Neuron (in vitro differentiated cells): ENCODE data around the gene RINL.

Experiments
- H2AFZ ChIP-seq: one replicate; pipeline ENCODE4 v1.6.1; 2013; ENCODE audit warnings: low read depth, mild to moderate bottlenecking, inconsistent platforms, low read length, moderate library complexity
- H3K27me3 ChIP-seq: one replicate; pipeline ENCODE4 v1.6.1; 2013; ENCODE audit warnings: low read length; ENCODE audit not compliant: insufficient read depth
- H3K36me3 ChIP-seq: one replicate; pipeline ENCODE4 v1.6.1; 2013; ENCODE audit warnings: low read length; ENCODE audit not compliant: insufficient read depth
- H3K4me1 ChIP-seq: one replicate; pipeline ENCODE4 v1.6.1; 2013; ENCODE audit warnings: low read length; ENCODE audit not compliant: insufficient read depth
- H3K4me3 ChIP-seq: 2 replicates; pipeline ENCODE4 v1.5.1; 2013; ENCODE audit warnings: mild to moderate bottlenecking, low read length, moderate library complexity
- H3K9me3 ChIP-seq: one replicate; pipeline ENCODE4 v1.6.1; 2013; ENCODE audit warnings: low read length

RINL gene

DNA sequence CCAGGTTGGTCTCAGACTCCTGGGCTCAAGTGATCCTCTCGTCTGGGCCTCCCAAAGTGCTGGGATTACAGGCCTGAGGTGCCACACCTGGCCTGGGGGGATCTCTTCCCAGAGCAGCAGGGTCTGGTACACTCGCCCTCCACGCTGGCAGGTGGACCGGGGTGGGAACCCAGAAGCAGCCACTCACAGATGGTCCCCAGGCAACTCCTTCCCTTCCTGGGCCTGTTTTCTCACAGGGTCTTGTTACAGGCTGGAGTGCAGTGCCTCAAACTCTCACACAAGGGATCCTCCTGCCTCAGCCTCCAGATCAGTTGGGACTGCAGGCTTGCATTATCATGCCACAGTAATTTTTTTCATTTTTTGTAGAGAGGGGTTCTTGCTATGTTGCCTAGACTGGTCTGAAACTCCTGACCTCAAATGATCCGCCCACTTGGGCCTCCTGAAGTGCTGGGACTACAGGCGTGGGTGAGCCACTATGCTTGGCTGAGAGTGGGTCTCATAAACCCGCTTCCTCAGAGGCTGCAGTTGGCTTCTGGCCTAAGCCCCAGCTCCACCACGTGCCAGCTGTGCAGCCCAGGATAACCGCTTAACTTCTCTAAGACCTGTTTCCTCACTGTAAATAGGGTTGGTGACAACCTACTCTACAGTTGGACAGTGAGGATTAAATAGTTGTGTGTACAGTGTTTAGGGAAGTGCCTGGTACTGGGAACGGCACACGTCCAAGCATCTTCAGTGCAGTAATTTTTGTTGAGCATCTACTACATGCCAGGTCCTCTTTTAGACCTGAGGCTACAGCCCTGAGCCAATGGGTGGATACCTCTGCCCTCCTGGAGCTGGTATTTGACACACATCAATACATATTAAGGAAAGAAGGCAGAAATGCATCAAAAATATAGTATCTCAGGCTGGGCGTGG, 34.8 kb upstream of the RINL start:
- no peak overlapping the region for H2AFZ ChIP-seq
- no peaks in the 10 kb centered on the region for H3K4me1 ChIP-seq
- peaks cover 2% of the 10 kb centered on the region for H3K9me3 ChIP-seq
- H3K4me3 ChIP-seq, result no peak overlapping the region
- no peaks in the 10 kb centered on the region for H3K27me3 ChIP-seq
- H3K36me3 ChIP-seq, result peaks cover 5% of the 10 kb centered on the region

DNA sequence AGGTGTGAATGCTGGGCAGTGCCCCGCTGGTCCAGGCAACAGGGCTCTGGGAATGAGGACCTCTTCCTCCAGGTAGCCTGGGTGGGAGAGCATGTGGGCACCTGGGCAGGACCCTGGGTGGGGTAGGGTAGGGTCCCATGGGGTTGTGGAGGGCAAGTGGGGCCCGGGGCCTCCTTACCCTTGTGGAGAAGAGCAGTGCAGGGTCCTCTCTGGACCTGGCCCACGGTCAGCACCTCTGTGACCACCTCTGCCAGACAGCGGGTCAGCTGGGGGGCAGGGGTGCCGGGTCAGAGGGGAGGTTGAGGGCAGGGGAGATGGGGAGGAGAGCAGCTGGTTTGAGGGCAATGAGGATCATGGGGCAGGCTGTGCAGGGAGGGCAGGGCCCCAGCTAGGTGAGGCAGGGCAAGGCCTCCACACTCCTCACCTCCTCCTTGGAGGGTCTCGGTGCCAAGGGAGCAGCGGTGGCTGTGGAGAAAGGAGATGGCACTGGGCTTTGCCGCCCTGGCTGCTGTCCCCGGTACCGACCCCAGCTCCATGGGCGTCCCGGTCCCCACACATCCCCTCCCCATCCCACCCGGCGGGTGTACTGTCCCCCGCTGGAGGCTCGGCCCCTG, 33.4 kb upstream of the RINL start:
- peaks cover 10% of the 10 kb centered on the region for H3K36me3 ChIP-seq
- H3K27me3 ChIP-seq, result no peaks in the 10 kb centered on the region
- peaks cover 10% of the 10 kb centered on the region for H3K9me3 ChIP-seq
- H3K4me3 ChIP-seq, result no peak overlapping the region
- no peak overlapping the region for H2AFZ ChIP-seq
- H3K4me1 ChIP-seq, result no peaks in the 10 kb centered on the region

DNA sequence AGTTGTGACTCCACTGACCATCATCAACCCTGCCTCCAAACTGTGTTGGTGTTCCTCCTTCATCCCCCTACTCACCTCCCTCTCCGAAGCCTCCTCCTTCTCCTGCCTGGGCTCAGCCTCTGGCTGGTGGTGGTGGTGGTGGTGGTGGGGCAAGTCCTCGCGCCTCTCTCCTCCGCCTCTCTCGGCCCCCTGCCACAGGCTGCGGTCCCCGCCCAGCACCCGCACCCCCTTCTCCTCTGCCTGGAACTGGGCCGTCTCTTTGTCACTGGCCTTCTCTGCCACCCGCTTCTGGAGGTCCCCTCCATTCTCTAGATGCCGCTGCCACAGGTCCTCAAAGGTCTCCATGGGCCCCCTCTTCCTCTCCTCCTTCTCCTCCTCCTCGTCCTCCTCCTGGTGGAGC, 32.4 kb upstream of the RINL start:
- H3K4me1 ChIP-seq, result no peaks in the 10 kb centered on the region
- H3K4me3 ChIP-seq, result no peak overlapping the region
- H2AFZ ChIP-seq, result no peak overlapping the region
- H3K9me3 ChIP-seq, result peaks cover 10% of the 10 kb centered on the region
- H3K36me3 ChIP-seq, result peaks cover 11% of the 10 kb centered on the region
- H3K27me3 ChIP-seq, result no peaks in the 10 kb centered on the region

DNA sequence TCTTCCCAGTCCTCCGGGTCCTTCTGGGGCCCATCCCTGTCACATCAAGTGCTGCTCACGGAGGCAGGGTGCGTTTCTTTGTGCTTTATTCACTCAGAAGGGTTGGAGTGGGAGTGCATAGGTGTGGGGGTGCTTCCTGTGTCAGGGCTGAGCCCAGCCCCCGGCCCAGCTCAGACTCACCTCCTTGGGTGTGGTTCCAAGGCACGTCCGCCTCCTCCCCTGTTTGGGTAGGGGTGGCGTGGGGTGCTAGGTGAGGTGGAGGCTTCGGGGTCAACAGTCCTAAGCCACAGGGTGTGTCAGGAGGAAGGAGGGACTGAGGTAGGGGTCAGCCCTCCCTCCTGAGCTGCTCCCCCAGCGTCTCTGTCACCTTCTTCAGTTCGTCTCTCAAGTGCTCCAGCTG, 30.8 kb upstream of the RINL start:
- Histone ChIP-seq H3K36me3 (peaks cover 13% of the 10 kb centered on the region), H3K9me3 (peaks cover 10% of the 10 kb centered on the region), H3K27me3 (no peaks in the 10 kb centered on the region), H2AFZ (no peak overlapping the region), H3K4me1 (no peaks in the 10 kb centered on the region), H3K4me3 (no peak overlapping the region)

DNA sequence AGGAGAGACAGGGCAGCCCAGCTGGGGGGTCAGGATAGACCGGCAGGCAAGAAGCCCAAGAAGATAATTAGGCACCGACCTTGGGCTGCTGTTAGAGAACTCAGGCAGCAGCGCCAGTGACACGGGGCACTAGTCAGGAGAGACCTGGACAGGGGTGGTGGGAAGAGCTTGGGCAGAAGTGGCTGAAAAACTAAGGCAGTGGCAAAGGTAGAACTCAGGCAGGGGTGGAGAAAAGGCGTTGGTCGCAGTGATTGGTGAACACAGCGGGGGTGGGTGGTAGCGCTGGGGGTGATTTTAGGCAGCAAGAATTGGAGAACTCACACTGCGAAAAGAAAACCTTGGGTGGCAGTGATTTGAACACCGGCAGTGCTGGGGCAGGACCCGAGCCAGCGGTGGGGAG, 29.6 kb upstream of the RINL start:
- H2AFZ ChIP-seq, result no peak overlapping the region
- no peaks in the 10 kb centered on the region for H3K4me1 ChIP-seq
- H3K9me3 ChIP-seq, result peaks cover 10% of the 10 kb centered on the region
- H3K27me3 ChIP-seq, result no peaks in the 10 kb centered on the region
- no peak overlapping the region for H3K4me3 ChIP-seq
- peaks cover 13% of the 10 kb centered on the region for H3K36me3 ChIP-seq

DNA sequence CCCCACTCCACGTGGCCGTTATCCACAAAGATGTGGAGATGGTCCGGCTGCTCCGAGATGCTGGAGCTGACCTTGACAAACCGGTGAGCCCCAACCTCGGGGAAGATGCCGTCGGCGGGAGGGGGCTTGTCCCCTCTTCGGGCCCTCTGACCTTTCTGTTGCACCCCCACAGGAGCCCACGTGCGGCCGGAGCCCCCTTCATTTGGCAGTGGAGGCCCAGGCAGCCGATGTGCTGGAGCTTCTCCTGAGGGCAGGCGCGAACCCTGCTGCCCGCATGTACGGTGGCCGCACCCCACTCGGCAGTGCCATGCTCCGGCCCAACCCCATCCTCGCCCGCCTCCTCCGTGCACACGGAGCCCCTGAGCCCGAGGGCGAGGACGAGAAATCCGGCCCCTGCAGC, 29.2 kb upstream of the RINL start:
- H3K9me3 ChIP-seq, result peaks cover 10% of the 10 kb centered on the region
- H3K27me3 ChIP-seq, result no peaks in the 10 kb centered on the region
- no peaks in the 10 kb centered on the region for H3K4me1 ChIP-seq
- no peak overlapping the region for H3K4me3 ChIP-seq
- peaks cover 13% of the 10 kb centered on the region for H3K36me3 ChIP-seq
- H2AFZ ChIP-seq, result no peak overlapping the region

DNA sequence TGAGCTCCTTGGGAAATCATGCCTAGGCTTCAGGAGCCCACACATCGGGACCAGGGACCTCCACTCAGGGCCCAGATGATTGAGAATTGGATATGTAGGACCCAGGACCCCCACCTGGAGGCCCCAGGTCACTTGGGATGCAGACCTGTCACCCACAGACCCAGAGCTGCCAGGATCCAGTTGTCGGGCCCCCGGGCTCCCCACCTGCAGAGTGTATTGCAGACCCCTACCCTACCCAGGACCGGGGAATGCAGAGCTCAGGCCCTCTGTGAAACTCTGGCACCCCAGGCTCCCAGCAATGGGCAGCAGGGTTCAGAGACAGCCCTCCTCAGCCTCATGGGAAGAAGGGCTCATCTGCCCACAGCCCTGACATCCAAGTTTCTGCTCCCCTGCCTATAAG, 27.5 kb upstream of the RINL start:
- H3K36me3 ChIP-seq, result peaks cover 13% of the 10 kb centered on the region
- H2AFZ ChIP-seq, result no peak overlapping the region
- no peaks in the 10 kb centered on the region for H3K27me3 ChIP-seq

DNA sequence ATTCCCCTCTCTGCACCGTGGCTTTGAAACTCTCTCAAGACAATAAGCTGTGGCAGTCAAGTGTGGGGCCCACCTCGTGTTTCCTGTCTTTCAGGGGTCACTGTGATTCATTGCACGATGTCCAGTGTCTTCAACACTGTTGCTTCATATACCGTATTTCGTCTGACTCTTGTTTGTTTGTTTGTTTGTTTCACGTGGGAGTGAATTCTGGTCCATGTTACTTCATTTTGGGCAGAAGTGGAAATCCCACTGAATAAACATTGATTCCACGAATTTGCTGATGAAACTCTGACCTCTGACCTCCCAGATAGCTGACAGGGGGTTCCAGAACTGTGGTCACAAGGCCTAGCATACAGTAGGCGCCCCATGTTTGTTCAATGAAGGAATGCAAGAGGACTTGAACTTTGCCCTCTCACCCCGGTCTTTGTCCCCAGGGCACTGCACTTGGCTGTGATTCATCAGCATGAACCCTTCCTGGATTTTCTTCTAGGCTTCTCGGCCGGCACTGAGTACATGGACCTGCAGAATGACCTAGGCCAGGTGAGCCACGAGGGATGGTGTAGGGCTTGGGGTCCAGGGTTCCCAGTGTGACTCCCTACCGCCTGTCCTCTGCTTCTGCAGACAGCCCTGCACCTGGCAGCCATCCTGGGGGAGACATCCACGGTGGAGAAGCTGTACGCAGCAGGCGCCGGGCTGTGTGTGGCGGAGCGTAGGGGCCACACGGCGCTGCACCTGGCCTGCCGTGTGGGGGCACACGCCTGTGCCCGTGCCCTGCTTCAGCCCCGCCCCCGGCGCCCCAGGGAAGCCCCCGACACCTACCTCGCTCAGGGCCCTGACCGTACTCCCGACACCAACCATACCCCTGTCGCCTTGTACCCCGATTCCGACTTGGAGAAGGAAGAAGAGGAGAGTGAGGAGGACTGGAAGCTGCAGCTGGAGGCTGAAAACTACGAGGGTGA, 26.8 kb upstream of the RINL start:
- Histone ChIP-seq H3K4me3 (no peak overlapping the region), H3K27me3 (no peaks in the 10 kb centered on the region), H3K4me1 (peaks cover 4% of the 10 kb centered on the region), H3K36me3 (peaks cover 13% of the 10 kb centered on the region), H3K9me3 (peaks cover 10% of the 10 kb centered on the region), H2AFZ (no peak overlapping the region)

More for the DNA sequence above, 27.5 kb upstream of the RINL start:
- H3K4me3 ChIP-seq, result no peak overlapping the region
- H3K4me1 ChIP-seq, result peaks cover 4% of the 10 kb centered on the region
- H3K9me3 ChIP-seq, result peaks cover 10% of the 10 kb centered on the region

DNA sequence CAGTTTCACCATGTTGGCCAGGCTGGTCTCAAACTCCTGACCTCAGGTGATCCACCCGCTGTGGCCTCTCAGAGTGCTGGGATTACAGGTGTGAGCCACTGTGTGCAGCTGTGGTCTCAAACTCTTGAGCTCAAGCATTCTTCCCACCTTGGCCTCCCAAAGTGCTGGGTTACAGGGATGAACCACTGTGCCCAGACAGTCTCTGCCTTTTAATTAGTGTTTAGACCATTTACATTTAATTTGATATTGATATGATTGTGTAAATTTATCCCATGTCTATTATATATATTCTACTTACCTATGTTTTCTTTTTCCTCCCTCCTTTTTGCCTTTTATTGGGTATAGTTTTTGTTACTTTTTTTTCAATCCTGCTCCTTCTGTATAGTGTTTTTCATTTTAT, 23.6 kb upstream of the RINL start:
- no peak overlapping the region for H2AFZ ChIP-seq
- H3K4me3 ChIP-seq, result no peak overlapping the region
- peaks cover 3% of the 10 kb centered on the region for H3K36me3 ChIP-seq
- no peaks in the 10 kb centered on the region for H3K9me3 ChIP-seq
- no peaks in the 10 kb centered on the region for H3K27me3 ChIP-seq
- peaks cover 10% of the 10 kb centered on the region for H3K4me1 ChIP-seq

DNA sequence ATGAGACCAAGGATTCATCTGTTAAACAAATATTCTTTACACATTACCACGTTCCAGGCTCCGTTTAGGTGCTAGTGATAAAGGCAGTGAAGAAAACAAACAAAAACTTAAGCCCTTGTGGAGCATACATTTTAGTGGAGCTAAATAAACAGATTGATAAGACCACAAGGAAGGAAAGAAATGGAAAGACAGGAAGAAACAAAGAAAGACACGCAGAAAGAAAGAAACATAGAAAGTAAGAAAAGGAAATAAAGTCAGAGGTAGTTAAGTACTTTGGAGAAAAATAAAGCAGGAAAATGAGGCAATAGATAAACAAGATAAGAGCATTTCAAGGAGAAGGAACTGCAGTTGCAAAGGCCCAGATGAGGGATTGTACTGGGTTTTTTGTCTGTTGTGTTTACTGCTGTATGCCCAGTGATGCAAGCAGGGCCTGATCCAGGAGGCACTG, 22.7 kb upstream of the RINL start:
- Histone ChIP-seq H3K9me3 (no peaks in the 10 kb centered on the region), H3K4me3 (peak overlapping the region; percentile 74), H3K27me3 (no peaks in the 10 kb centered on the region), H3K36me3 (peaks cover 3% of the 10 kb centered on the region), H3K4me1 (peaks cover 10% of the 10 kb centered on the region), H2AFZ (peak overlapping the region; percentile 81)

DNA sequence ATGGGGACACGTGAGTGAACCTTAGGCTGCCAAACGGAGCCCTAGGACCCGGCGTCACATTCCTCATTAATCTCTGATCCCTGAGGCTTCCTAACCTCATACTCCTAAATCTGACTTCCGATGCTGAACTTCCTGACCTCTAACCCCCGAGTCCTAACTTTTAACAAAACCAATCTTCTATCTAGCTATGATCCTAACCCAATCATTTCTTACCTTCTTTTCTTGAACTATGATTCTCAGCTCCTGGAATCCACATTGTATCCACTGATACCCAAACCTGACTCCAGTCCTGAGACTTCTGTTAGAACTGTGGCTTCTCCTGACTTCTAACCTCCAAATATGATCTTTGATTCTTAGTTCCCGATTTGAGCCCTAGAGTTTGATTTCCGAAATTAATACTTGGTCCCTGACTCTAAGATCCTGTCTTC, 22.1 kb upstream of the RINL start:
- Histone ChIP-seq H3K36me3 (no peaks in the 10 kb centered on the region), H3K4me3 (peak overlapping the region; percentile 74), H3K4me1 (peaks cover 10% of the 10 kb centered on the region), H3K9me3 (no peaks in the 10 kb centered on the region), H3K27me3 (no peaks in the 10 kb centered on the region), H2AFZ (peak overlapping the region; percentile 81)

DNA sequence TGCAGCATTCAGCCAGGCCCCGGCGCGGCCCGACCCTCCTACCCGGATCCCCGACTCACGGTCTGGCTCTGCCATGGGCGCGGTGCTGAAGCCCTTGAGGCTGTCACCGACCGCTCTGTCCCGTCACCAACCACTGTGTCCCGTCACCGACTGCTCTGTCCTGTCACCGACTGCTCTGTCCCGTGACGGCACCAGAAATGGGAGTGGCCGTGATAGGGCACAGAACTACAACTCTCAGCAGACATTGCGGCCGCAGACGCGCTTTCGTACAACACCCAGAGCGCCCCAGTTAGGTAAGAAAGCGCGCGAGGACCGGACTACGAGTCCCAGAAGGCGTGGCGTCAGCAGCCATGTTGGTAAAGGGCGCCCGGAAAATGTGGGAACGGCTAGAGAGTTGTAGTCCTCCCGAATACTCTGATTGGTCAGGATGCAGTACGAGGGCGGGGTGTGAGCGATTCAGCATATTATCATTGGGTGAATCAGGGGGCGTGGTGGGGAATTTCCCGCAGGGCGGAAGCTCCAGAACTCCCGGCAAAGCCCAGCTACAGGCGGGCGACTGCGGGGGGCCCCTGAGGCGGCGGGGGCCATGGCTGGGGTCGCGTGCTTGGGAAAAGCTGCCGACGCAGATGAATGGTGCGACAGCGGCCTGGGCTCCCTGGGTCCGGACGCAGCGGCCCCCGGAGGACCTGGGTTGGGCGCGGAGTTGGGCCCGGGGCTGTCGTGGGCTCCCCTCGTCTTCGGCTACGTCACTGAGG, 21.5 kb upstream of the RINL start, which contains the start of the genes NFKBIB and SIRT2:
TSS of gene NFKBIB (plus strand) at position 523 of the 755 bp plus-strand sequence. CDS start at position 587, 64 bp downstream.
TSS of gene SIRT2 (minus strand) at position 172 of the 755 bp plus-strand sequence. CDS start at position 75, 97 bp downstream.
- Histone ChIP-seq H3K27me3 (no peaks in the 10 kb centered on the region), H3K36me3 (no peaks in the 10 kb centered on the region), H3K9me3 (no peaks in the 10 kb centered on the region), H3K4me1 (peaks cover 10% of the 10 kb centered on the region), H3K4me3 (peak within 1 kb of the TSS; percentile 74), H2AFZ (peak within 1 kb of the TSS; percentile 81)
